Measurements from ENCODE around the gene CLDN14.

- no peak for TF ChIP-seq CTCF (IDR thresholded peaks at IDR 0.05 in 4 of 5, conservative IDR thresholded peaks at IDR 0.05 in 1 of 5)
- no peak for TF ChIP-seq POLR2A (IDR thresholded peaks at IDR 0.05)
Observed at GRCh38 chr21:36489103-36489775, 9.3 kb upstream of the CLDN14 start.

All from gastrocnemius medialis (tissue), 4 donors.